ENCODE measurements around the gene ENOX1.

- TF ChIP-seq EZH2 (IDR thresholded peaks at IDR 0.05; ENCODE audit: borderline replicate concordance, low read depth, low read length, severe bottlenecking) = peak; percentile 50
- no peak for TF ChIP-seq POLR2A (IDR thresholded peaks at IDR 0.05; ENCODE audit: low read depth, low read length)
These were observed at the start of gene ENOX1 for GRCh38 chr13:43786766-43787517.
